ENCODE data around the gene PHF11.
"Not testable (repeated sequence)": the region's sequence is repeated elsewhere in the genome, so short reads cannot be mapped to it uniquely, and the experiment has no call there.

PHF11 gene

GRCh38 chr13:49550942-49551644 is 55.3 kb downstream of the PHF11 start:
- no peak for DNase-seq

- no peak for DNase-seq
Measured at GRCh38 chr13:49553888-49554287, 58.1 kb downstream of the PHF11 start.

- DNase-seq, result no peak
Measured at GRCh38 chr13:49554387-49554786, 58.6 kb downstream of the PHF11 start.

GRCh38 chr13:49559006-49559405 is 63.3 kb downstream of the PHF11 start:
- no peak for DNase-seq

GRCh38 chr13:49560270-49561061 is 64.7 kb downstream of the PHF11 start:
- no peak for DNase-seq

- DNase-seq, result no peak
Measured at GRCh38 chr13:49561062-49561410, 65.3 kb downstream of the PHF11 start.

- no peak for DNase-seq
Measured at GRCh38 chr13:49563516-49563915, 67.8 kb downstream of the PHF11 start.

GRCh38 chr13:49565461-49565860 is 69.7 kb downstream of the PHF11 start:
- DNase-seq, result not testable (repeated sequence)

GRCh38 chr13:49566461-49566860 is 70.7 kb downstream of the PHF11 start:
- DNase-seq, result no peak

GRCh38 chr13:49567491-49567890 is 71.7 kb downstream of the PHF11 start:
- no peak for DNase-seq

- DNase-seq, result no peak
Measured at GRCh38 chr13:49569993-49570689, 74.4 kb downstream of the PHF11 start.

- DNase-seq, result no peak
Measured at GRCh38 chr13:49571299-49572240, 75.8 kb downstream of the PHF11 start.
